MCF 10A (cell line): Measurements from ENCODE around the gene UGT1A3. TPM values are rescaled to one million over a fixed set of nuclear protein-coding genes. Genes with fewer than 3 reads are reported as not detected.

ENCODE experiments used
- BruUV-seq: library from RNA; stranded (reverse); fragments of 400-500 nt; replicated peaks from 2 replicates; lab custom pipeline; 2021; lab: Mats Ljungman, UMichigan
- CTCF ChIA-PET: fragments of 300-600 bp; sonication (Branson Sonifier 250); formaldehyde crosslinking; extraction: SDS; loops from one replicate; lab custom pipeline; 2021; ENCODE audit warnings: antibody characterized with exemption, inconsistent platforms; lab: Yijun Ruan, JAX
- POLR2A ChIA-PET: fragments of 300-600, 350-650 bp; sonication (Branson Sonifier 250); formaldehyde crosslinking; extraction: SDS; loops from one replicate; lab custom pipeline; 2020; ENCODE audit warnings: antibody characterized with exemption, inconsistent platforms; lab: Yijun Ruan, JAX
- DNase-seq: peaks from one replicate; pipeline ENCODE4 v3.0.0-alpha.2; 2018; ENCODE audit not compliant: unreplicated experiment
- H3K27ac Mint-ChIP-seq: one replicate; pipeline ENCODE4 v1.8.0; 2022; ENCODE audit warnings: mild to moderate bottlenecking, low read depth, mixed read lengths; ENCODE audit not compliant: unreplicated experiment
- H3K27me3 Mint-ChIP-seq: one replicate; pipeline ENCODE4 v1.8.0; 2022; ENCODE audit warnings: mixed read lengths; ENCODE audit not compliant: insufficient read depth, unreplicated experiment
- H3K36me3 Mint-ChIP-seq: one replicate; pipeline ENCODE4 v1.8.0; 2022; ENCODE audit warnings: mild to moderate bottlenecking, moderate library complexity, mixed read lengths; ENCODE audit not compliant: insufficient read depth, unreplicated experiment
- H3K4me1 Mint-ChIP-seq: one replicate; pipeline ENCODE4 v1.8.0; 2022; ENCODE audit warnings: mixed read lengths; ENCODE audit not compliant: insufficient read depth, unreplicated experiment
- H3K4me3 Mint-ChIP-seq: one replicate; pipeline ENCODE4 v1.8.0; 2022; ENCODE audit warnings: mild to moderate bottlenecking, moderate library complexity, mixed read lengths; ENCODE audit not compliant: unreplicated experiment
- H3K9me3 Mint-ChIP-seq: one replicate; pipeline ENCODE4 v1.8.0; 2022; ENCODE audit warnings: mixed read lengths; ENCODE audit not compliant: unreplicated experiment
- intact Hi-C: fragments of 100-400 bp; cut with micrococcal nuclease; formaldehyde crosslinking; loops from 2 replicates; pipeline ENCODE4 v1.14.1; 2022
- total RNA-seq: library from RNA; stranded (reverse); gene quantifications from 2 replicates; pipeline ENCODE4 v1.2.3, GENCODE V29; 2022
- TF ChIP-seq, protein P1 (sequence below): fragments of 200-600 bp; IDR thresholded peaks from one replicate; pipeline ENCODE4 v1.8.0; 2022; ENCODE audit warnings: antibody characterized with exemption, mild to moderate bottlenecking; ENCODE audit not compliant: unreplicated experiment

UGT1A3 gene
- total RNA-seq, 1 experiment from 2014 or later = not detected

GRCh38 chr2:233689031-233689430 lies 39.8 kb upstream of the UGT1A3 start:
- peak overlapping the region; percentile 21 for H3K27ac Mint-ChIP-seq
- POLR2A ChIA-PET = interaction anchor here (0.5 to 4.6 kb wide), 6 partner anchors 9 to 197 kb away, joined by 3 to 91 read pairs (median 11); partner anchors contain the start of gene USP40
- DNase-seq = no peak

GRCh38 chr2:233689501-233689900 lies 39.3 kb upstream of the UGT1A3 start:
- H3K4me1 Mint-ChIP-seq = peaks cover 30% of the 10 kb centered on the region

More at GRCh38 chr2:233689031-233689430, 39.8 kb upstream of the UGT1A3 start:
- Mint-ChIP-seq H3K9me3 (no peaks in the 10 kb centered on the region), H3K27me3 (no peaks in the 10 kb centered on the region), H3K36me3 (no peaks in the 10 kb centered on the region), H3K4me1 (peaks cover 30% of the 10 kb centered on the region), H3K4me3 (no peak overlapping the region)
- intact Hi-C loops = no loop called here
- no TSS peak for BruUV-seq
- CTCF ChIA-PET = no interaction called here
- TF ChIP-seq, protein P1, sequence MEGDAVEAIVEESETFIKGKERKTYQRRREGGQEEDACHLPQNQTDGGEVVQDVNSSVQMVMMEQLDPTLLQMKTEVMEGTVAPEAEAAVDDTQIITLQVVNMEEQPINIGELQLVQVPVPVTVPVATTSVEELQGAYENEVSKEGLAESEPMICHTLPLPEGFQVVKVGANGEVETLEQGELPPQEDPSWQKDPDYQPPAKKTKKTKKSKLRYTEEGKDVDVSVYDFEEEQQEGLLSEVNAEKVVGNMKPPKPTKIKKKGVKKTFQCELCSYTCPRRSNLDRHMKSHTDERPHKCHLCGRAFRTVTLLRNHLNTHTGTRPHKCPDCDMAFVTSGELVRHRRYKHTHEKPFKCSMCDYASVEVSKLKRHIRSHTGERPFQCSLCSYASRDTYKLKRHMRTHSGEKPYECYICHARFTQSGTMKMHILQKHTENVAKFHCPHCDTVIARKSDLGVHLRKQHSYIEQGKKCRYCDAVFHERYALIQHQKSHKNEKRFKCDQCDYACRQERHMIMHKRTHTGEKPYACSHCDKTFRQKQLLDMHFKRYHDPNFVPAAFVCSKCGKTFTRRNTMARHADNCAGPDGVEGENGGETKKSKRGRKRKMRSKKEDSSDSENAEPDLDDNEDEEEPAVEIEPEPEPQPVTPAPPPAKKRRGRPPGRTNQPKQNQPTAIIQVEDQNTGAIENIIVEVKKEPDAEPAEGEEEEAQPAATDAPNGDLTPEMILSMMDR = no peak

DNA sequence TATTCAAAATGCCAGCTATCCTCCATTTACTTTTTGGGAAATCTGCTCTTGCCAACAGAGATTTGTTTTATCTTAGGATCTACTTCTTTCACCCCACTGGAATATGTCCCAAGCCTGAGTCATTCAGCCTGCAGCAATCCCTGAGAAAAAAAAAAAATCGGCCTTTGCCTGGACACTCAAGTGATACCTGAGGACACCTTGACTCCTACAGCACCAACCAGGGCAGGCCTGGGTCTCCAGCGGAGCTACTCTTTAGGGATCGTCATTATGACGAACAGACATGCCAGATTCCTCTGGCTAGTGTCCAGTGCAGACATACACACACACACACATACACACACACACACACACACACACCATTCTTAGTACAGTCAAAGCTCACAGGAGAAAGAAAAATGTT lies 38.4 kb upstream of the UGT1A3 start:
- TF ChIP-seq, protein P1 = no peak
- peak overlapping the region; percentile 86 for H3K27ac Mint-ChIP-seq
- H3K4me3 Mint-ChIP-seq = no peak overlapping the region
- H3K27me3 Mint-ChIP-seq = no peaks in the 10 kb centered on the region
- intact Hi-C loops = no loop called here
- peak; percentile 95 for DNase-seq
- no peaks in the 10 kb centered on the region for H3K9me3 Mint-ChIP-seq
- no peaks in the 10 kb centered on the region for H3K36me3 Mint-ChIP-seq
- no TSS peak for BruUV-seq
- POLR2A ChIA-PET = interaction anchor here (0.6 to 4.6 kb wide), 21 partner anchors 9 to 824 kb away, joined by 3 to 91 read pairs (median 5); partner anchors contain the start of genes UGT1A5, UGT1A7 and USP40
- H3K4me1 Mint-ChIP-seq = peaks cover 30% of the 10 kb centered on the region
- CTCF ChIA-PET = interaction anchor here (4.1 kb wide), 1 partner anchor 21 kb away, joined by 18 read pairs; the partner anchor contains the start of gene UGT1A5

More at GRCh38 chr2:233689501-233689900, 39.3 kb upstream of the UGT1A3 start:
- Mint-ChIP-seq H3K4me3 (no peak overlapping the region), H3K36me3 (no peaks in the 10 kb centered on the region), H3K27me3 (no peaks in the 10 kb centered on the region), H3K27ac (peak overlapping the region; percentile 21), H3K9me3 (no peaks in the 10 kb centered on the region)
- ChIA-PET CTCF (interaction anchor here (4.1 kb wide), 1 partner anchor 22 kb away, joined by 18 read pairs; the partner anchor contains the start of gene UGT1A5), POLR2A (interaction anchor here (2.1 to 4.6 kb wide), 7 partner anchors 8 to 201 kb away, joined by 6 to 91 read pairs (median 16); partner anchors contain the start of genes UGT1A7 and USP40)
- intact Hi-C loops = no loop called here
- TF ChIP-seq, protein P1 = no peak
- no peak for DNase-seq
- no TSS peak for BruUV-seq

- DNase-seq = peak; percentile 98
- intact Hi-C loops = no loop called here
- CTCF ChIA-PET = interaction anchor here (0.6 to 4.1 kb wide), 3 partner anchors 20 to 805 kb away, joined by 3 to 18 read pairs (median 3); partner anchors contain the start of genes ARL4C and UGT1A5
Observed at GRCh38 chr2:233691443-233692433, 37.1 kb upstream of the UGT1A3 start.

More at GRCh38 chr2:233691443-233692433, 37.1 kb upstream of the UGT1A3 start:
- Mint-ChIP-seq H3K4me3 (peak overlapping the region; percentile 56), H3K27ac (peak overlapping the region; percentile 86), H3K9me3 (no peaks in the 10 kb centered on the region), H3K27me3 (no peaks in the 10 kb centered on the region), H3K4me1 (peaks cover 30% of the 10 kb centered on the region), H3K36me3 (no peaks in the 10 kb centered on the region)
- TSS peak; percentile 75 for BruUV-seq
- TF ChIP-seq, protein P1 = no peak
- POLR2A ChIA-PET = interaction anchor here (0.7 to 4.6 kb wide), 15 partner anchors 8 to 268 kb away, joined by 3 to 91 read pairs (median 10); partner anchors contain the start of genes UGT1A7 and USP40
